Endothelial cell of umbilical vein (primary cell): Measurements from ENCODE around the gene ITGB3. TPM values are rescaled to one million over a fixed set of nuclear protein-coding genes. Genes with fewer than 3 reads are reported as not detected.

Experiments
- BruUV-seq: library from RNA; stranded (reverse); fragments of 400-500 nt; replicated peaks from 2 replicates; lab custom pipeline; 2021; lab: Mats Ljungman, UMichigan
- CTCF ChIA-PET: fragments of 300-600, 350-600 bp; sonication (Branson Sonifier 250); formaldehyde crosslinking; loops from one replicate; lab custom pipeline; 2021; ENCODE audit warnings: antibody characterized with exemption, inconsistent platforms; lab: Charles Lee
- POLR2A ChIA-PET: fragments of 300-600, 350-600 bp; sonication (Branson Sonifier 250); formaldehyde crosslinking; loops from one replicate; lab custom pipeline; 2021; ENCODE audit warnings: antibody characterized with exemption, inconsistent platforms; lab: Charles Lee
- DNase-seq: peaks from one replicate; pipeline ENCODE4 v3.0.0-alpha.2; 2011; ENCODE audit warnings: low read depth, low spot score
- FAIRE-seq: peaks from 2 replicates; lab custom pipeline; 2011; peaks lifted over from hg19 to GRCh38; lab: Jason Lieb, UNC
- H2AFZ ChIP-seq: 2 replicates; pipeline ENCODE4 v1.6.0; 2012; ENCODE audit warnings: low read depth, low read length, control low read depth, inconsistent platforms
- H3K27ac ChIP-seq: 2 replicates; pipeline ENCODE4 v1.5.1; 2011; ENCODE audit warnings: low read depth, mild to moderate bottlenecking, control low read depth, low read length, moderate library complexity; ENCODE audit not compliant: insufficient read depth
- H3K27me3 ChIP-seq, 2 experiments: 2 replicates each; pipeline versions ENCODE4 v1.6.0 to v1.6.1; 2011; ENCODE audit warnings: low read length in 2 of 2, mixed read lengths in 1 of 2; ENCODE audit not compliant: control insufficient read depth in 2 of 2, insufficient read depth in 2 of 2
- H3K36me3 ChIP-seq, 2 experiments: 2 replicates in 1 of 2; 3 replicates in 1 of 2; pipeline ENCODE4 v1.5.1; 2011; ENCODE audit warnings: low read length in 2 of 2, mild to moderate bottlenecking in 1 of 2, moderate library complexity in 1 of 2; ENCODE audit not compliant: control insufficient read depth in 2 of 2, insufficient read depth in 2 of 2; ENCODE audit errors: extremely low read depth in 1 of 2
- H3K4me1 ChIP-seq: 3 replicates; pipeline ENCODE4 v1.5.1; 2011; ENCODE audit warnings: mild to moderate bottlenecking, low read length; ENCODE audit not compliant: control insufficient read depth, insufficient read depth; ENCODE audit errors: extremely low read depth
- H3K4me2 ChIP-seq: 2 replicates; pipeline ENCODE4 v1.6.1; 2011; ENCODE audit warnings: low read length, control low read depth, mixed read lengths; ENCODE audit not compliant: insufficient read depth
- H3K4me3 ChIP-seq, 3 experiments: fragments of 200-600 bp in 1 of 3; sonication (generic), shearing (Covaris generic) in 1 of 3; replicated peaks in 1 of 3; 2 replicates each; pipeline ENCODE4 v1.5.1; 2011 to 2016; ENCODE audit warnings: control low read depth in 3 of 3, low read length in 3 of 3, mild to moderate bottlenecking in 2 of 3, inconsistent platforms in 1 of 3, low read depth in 1 of 3, moderate library complexity in 1 of 3; ENCODE audit not compliant: insufficient read depth in 1 of 3
- H3K79me2 ChIP-seq: 2 replicates; pipeline ENCODE4 v1.6.0; 2012; ENCODE audit warnings: low read length, inconsistent platforms; ENCODE audit not compliant: control insufficient read depth, insufficient read depth
- H3K9ac ChIP-seq: replicated peaks from 2 replicates; pipeline ENCODE3; 2011; ENCODE audit warnings: low read length, control low read depth; ENCODE audit not compliant: insufficient read depth; ENCODE audit errors: extremely low read depth
- H3K9me1 ChIP-seq: replicated peaks from 3 replicates; pipeline ENCODE4 v1.6.0; 2011; ENCODE audit warnings: mild to moderate bottlenecking, low read length; ENCODE audit not compliant: control insufficient read depth, insufficient read depth; ENCODE audit errors: extremely low read depth
- H3K9me3 ChIP-seq: replicated peaks from 2 replicates; pipeline ENCODE4 v1.5.1; 2012; ENCODE audit warnings: low read length, inconsistent platforms; ENCODE audit not compliant: control insufficient read depth, insufficient read depth
- H4K20me1 ChIP-seq: replicated peaks from 2 replicates; pipeline ENCODE3; 2011; ENCODE audit warnings: mild to moderate bottlenecking, low read length; ENCODE audit not compliant: control insufficient read depth, insufficient read depth; ENCODE audit errors: extremely low read depth
- EZH2 ChIP-seq: IDR thresholded peaks from 2 replicates; pipeline ENCODE4 v1.6.1; 2012; ENCODE audit warnings: borderline replicate concordance, low read depth, mild to moderate bottlenecking, moderate library complexity, low read length, inconsistent platforms; ENCODE audit not compliant: severe bottlenecking
- FOS ChIP-seq: IDR thresholded peaks from 2 replicates; pipeline ENCODE4 v1.6.1; 2011; ENCODE audit warnings: mild to moderate bottlenecking, low read length, moderate library complexity, borderline replicate concordance; ENCODE audit not compliant: insufficient read depth
- GATA2 ChIP-seq: IDR thresholded peaks from 2 replicates; pipeline ENCODE4 v1.7.0; 2011; ENCODE audit warnings: low read depth, mild to moderate bottlenecking, moderate library complexity, mixed read lengths, low read length; ENCODE audit not compliant: insufficient read length, insufficient read depth
- JUN ChIP-seq: IDR thresholded peaks from 2 replicates; pipeline ENCODE4 v1.6.1; 2011; ENCODE audit warnings: borderline replicate concordance, low read depth; ENCODE audit not compliant: insufficient read length, insufficient read depth
- MYC ChIP-seq: IDR thresholded peaks from one replicate; pipeline ENCODE4 v1.6.1; 2011; ENCODE audit warnings: mild to moderate bottlenecking, low read depth, low read length
- POLR2A ChIP-seq: IDR thresholded peaks from 2 replicates; pipeline ENCODE4 v1.6.1; 2012; ENCODE audit warnings: low read depth, mild to moderate bottlenecking, control low read depth, low read length
- POLR2AphosphoS5 ChIP-seq: IDR thresholded peaks from 2 replicates; pipeline ENCODE4 v1.6.1; 2012; ENCODE audit warnings: low read depth, mild to moderate bottlenecking, control low read depth, low read length, moderate library complexity; ENCODE audit not compliant: insufficient read depth
- dilution Hi-C: fragments of 300-500 bp; cut with MboI; formaldehyde crosslinking; loops from one replicate; pipeline ENCODE4 v1.15.0; 2019; ENCODE audit warnings: low sequenced_read_pairs; ENCODE audit not compliant: extremely low pct_ligation_motif_present
- intact Hi-C: fragments of 100-400 bp; cut with micrococcal nuclease; formaldehyde crosslinking; loops from one replicate; pipeline ENCODE4 v1.10.0; 2022
- polyA plus RNA-seq, 4 experiments: library from polyadenylated mRNA; depleted of rRNA in 3 of 4; stranded (reverse) in 3 of 4; unstranded in 1 of 4; fragments of >200 nt; gene quantifications; 2 replicates each; pipeline versions ENCODE4 v1.2.1 to v1.2.3, GENCODE V29; 2011 to 2012; ENCODE audit warnings: missing spikeins in 1 of 4
- total RNA-seq: library from RNA; stranded (reverse); gene quantifications from 2 replicates; pipeline ENCODE4 v1.2.3, GENCODE V29; 2021
- TF ChIP-seq, protein P1 (sequence below), 2 donors: IDR thresholded peaks; 1 replicate in 1 of 2; 2 replicates in 1 of 2; pipeline ENCODE4 v1.5.1; 2011; ENCODE audit warnings: low read length in 2 of 2, mild to moderate bottlenecking in 2 of 2, moderate library complexity in 2 of 2, control low read depth in 1 of 2, inconsistent platforms in 1 of 2, low read depth in 1 of 2; ENCODE audit not compliant: insufficient read depth in 1 of 2; ENCODE audit errors: extremely low read depth in 1 of 2
- TF ChIP-seq, protein P2 (sequence below): IDR thresholded peaks from 2 replicates; pipeline ENCODE4 v1.6.1; 2011; ENCODE audit not compliant: insufficient read depth, insufficient read length

Gene ITGB3
- total and polyA plus RNA-seq, 2 donors (not counting 3 experiments of a cell fraction or from before 2014, with no cell fraction given), result 55.8 to 60.0 TPM

DNA sequence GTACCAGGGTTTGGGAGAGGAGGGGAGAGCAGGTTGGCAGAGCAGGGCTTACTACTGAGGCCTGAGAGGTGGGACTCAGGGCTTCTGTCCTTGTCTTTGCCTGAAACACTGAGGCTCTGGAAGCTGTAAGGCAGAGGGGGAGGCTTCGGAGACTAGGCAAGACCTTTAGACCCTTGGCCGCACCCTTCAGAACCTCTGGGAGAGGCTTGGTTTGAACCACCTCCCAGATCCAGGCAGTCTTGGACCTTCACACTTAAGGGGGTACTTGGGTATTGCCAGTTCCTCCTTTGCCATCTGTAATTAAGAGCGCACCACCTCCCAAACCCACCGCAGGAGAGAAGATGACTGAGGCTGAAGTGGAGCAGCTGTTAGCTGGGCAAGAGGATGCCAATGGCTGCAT, 31.6 kb upstream of the ITGB3 start:
- no peaks in the 10 kb centered on the region for H3K36me3 ChIP-seq
- peaks cover 40% of the 10 kb centered on the region for H3K4me1 ChIP-seq
- H3K27ac ChIP-seq, result no peak overlapping the region
- H3K9ac ChIP-seq, result no peak overlapping the region
- H3K4me2 ChIP-seq, result no peak overlapping the region
- BruUV-seq, result no TSS peak
- FAIRE-seq (peak; percentile 31), DNase-seq (no peak)
- H3K27me3 ChIP-seq, result no peaks in the 10 kb centered on the region
- POLR2A ChIA-PET, result no interaction called here
- no peaks in the 10 kb centered on the region for H3K9me1 ChIP-seq
- intact Hi-C loops, result no loop called here
- no peaks in the 10 kb centered on the region for H3K9me3 ChIP-seq
- no peak overlapping the region for H3K4me3 ChIP-seq
- CTCF ChIA-PET, result no interaction called here
- no peaks in the 10 kb centered on the region for H4K20me1 ChIP-seq
- H2AFZ ChIP-seq, result no peak overlapping the region
- dilution Hi-C loops, result no loop called here
- H3K79me2 ChIP-seq, result no peaks in the 10 kb centered on the region
- TF ChIP-seq POLR2A, result no peak
- TF ChIP-seq, protein P1, sequence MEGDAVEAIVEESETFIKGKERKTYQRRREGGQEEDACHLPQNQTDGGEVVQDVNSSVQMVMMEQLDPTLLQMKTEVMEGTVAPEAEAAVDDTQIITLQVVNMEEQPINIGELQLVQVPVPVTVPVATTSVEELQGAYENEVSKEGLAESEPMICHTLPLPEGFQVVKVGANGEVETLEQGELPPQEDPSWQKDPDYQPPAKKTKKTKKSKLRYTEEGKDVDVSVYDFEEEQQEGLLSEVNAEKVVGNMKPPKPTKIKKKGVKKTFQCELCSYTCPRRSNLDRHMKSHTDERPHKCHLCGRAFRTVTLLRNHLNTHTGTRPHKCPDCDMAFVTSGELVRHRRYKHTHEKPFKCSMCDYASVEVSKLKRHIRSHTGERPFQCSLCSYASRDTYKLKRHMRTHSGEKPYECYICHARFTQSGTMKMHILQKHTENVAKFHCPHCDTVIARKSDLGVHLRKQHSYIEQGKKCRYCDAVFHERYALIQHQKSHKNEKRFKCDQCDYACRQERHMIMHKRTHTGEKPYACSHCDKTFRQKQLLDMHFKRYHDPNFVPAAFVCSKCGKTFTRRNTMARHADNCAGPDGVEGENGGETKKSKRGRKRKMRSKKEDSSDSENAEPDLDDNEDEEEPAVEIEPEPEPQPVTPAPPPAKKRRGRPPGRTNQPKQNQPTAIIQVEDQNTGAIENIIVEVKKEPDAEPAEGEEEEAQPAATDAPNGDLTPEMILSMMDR (IDR thresholded peaks at IDR 0.05; ENCODE audit: extremely low read depth in 1 of 2, insufficient read depth in 1 of 2, low read depth in 1 of 2, low read length in 2 of 2), result no peak
- TF ChIP-seq MYC, result no peak
- TF ChIP-seq FOS, result no peak
- TF ChIP-seq POLR2AphosphoS5, result no peak

DNA sequence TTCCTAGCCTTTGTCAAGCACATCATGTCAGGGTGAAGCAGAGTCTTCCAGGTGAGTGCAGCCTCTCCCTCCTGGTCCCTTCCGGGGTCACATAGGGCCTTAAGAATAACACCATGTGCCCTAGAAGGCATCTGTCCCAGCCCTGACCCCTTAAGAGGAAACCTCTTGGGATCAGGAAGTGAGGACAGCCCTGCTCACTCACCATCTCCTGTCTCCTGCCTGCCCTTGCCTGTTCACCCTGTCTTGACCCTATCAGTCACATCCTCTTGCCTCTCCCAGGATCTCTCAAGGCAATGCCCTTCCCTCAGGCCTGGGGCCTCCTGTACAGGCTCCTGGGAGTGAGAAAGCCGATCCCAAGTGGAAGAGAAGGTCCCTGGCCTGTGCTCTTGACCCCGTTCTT, 30.6 kb upstream of the ITGB3 start:
- no peak overlapping the region for H3K4me2 ChIP-seq
- H3K4me3 ChIP-seq, result no peak overlapping the region
- FAIRE-seq, result peak; percentile 86
- H3K4me1 ChIP-seq, result peaks cover 40% of the 10 kb centered on the region
- ChIA-PET CTCF (interaction anchor here (1.3 kb wide), 1 partner anchor 34 kb away, joined by 3 read pairs; no protein-coding TSS in a partner anchor), POLR2A (no interaction called here)
- no peaks in the 10 kb centered on the region for H3K79me2 ChIP-seq
- peak; percentile 66 for DNase-seq
- no TSS peak for BruUV-seq
- intact Hi-C loops (no loop called here), dilution Hi-C loops (no loop called here)
- no peaks in the 10 kb centered on the region for H3K36me3 ChIP-seq
- H3K9me3 ChIP-seq, result no peaks in the 10 kb centered on the region
- H3K9ac ChIP-seq, result no peak overlapping the region
- TF ChIP-seq POLR2AphosphoS5 (peak; percentile 80), MYC (peak; percentile 58), EZH2 (no peak), JUN (no peak), POLR2A (peak; percentile 38), GATA2 (peak; percentile 59), FOS (peak; percentile 88)
- TF ChIP-seq, protein P2, sequence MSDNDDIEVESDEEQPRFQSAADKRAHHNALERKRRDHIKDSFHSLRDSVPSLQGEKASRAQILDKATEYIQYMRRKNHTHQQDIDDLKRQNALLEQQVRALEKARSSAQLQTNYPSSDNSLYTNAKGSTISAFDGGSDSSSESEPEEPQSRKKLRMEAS, result no peak
- TF ChIP-seq, protein P1 (IDR thresholded peaks at IDR 0.05; ENCODE audit: extremely low read depth in 1 of 2, insufficient read depth in 1 of 2, low read depth in 1 of 2, low read length in 2 of 2), result no peak
- no peaks in the 10 kb centered on the region for H3K9me1 ChIP-seq
- no peaks in the 10 kb centered on the region for H4K20me1 ChIP-seq
- H3K27ac ChIP-seq, result peak overlapping the region; percentile 67
- H3K27me3 ChIP-seq, result no peaks in the 10 kb centered on the region
- no peak overlapping the region for H2AFZ ChIP-seq
